ENCODE results near the gene DDT.
"Not testable (repeated sequence)": the region's sequence is repeated elsewhere in the genome, so short reads cannot be mapped to it uniquely, and the experiment has no call there.

The DDT gene

DNA sequence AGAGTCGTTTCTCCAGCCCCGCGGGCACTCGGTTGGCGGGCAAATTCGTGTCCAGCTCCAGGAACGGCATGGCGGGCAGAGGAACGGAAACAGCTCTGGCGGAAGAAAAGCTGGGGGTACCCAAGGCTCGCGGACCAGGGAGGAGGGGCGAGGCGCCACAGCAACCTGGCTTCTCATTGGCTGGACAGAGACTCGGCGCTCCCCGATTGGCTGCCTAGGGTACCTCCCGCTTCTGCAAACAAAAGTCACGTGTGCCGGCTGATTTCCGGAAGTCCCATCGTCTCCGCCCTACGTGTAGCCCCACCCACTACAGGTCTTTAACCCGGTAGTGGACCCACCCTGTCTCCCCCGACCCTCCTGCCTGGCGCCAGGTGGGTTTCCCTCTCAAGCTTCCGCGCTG lies at the start of gene DDT:
Gene DDT, minus strand, starts transcription at position 97 of the 400 bp plus-strand sequence. Its CDS starts 27 bp downstream, at position 70.
- not testable (repeated sequence) for DNase-seq

DNA sequence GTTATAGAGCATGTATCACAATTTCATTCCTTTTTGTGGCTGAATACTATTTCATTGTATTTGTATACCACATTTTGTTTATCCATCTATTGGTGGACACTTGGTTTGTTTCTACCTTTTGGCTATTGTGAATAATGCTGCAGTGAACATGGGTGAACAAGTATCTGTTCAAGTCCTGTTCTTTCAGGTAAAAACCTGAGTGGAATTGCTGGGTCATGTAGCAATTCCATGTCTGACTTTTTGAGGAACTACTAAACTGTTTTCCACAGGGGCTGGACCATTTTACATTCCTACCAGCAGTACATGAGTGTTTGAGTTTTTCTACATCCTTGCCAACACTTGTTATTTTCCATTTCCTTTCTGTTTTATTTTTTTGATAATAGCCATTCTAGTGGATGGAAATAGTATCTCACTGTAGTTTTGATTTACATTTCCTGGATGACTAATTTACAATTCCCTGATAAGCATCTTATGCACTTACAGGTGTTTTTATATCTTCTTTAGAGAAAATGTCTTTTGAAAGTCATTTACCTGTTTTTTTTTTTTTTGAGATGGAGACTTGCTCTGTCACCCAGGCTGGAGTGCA lies 49.1 kb upstream of the DDT start:
- no peak for DNase-seq

DNA sequence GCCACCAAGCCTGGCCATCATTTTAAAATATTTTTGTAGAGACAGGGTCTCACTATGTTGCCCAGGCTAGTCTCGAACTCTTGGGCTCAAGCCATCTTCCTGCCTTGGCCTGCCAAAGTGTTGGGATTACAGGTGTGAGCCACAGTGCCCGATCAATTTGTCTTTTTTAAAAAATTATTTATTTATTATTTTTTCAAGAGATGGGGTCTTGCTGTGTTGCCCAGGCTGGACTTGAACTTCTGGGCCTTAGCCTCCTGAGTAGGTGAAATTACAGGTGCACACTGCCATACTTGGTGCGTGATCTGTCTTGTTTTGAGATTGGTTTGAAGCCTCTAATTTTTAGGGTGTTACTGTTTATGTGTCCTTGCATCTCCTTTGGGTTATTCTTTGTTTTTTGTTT lies 47.1 kb upstream of the DDT start:
- DNase-seq = no peak

DNA sequence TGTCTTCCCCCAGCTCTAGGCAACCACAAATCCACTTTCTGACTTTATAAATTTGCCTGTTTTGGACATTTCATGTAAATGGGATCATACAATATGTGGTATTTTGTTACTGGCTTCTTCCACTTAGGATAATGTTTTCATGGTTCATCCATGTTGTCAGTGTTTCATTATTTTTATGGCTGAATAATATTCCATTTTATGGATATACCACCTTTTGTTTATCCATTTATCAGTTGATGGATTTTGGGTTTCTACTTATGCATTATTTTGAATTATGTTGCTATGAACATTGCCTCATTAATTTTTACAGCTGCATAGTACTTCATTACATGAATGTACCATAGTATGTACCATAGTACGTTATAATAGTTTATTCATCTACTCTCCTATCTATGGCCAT lies 41.9 kb upstream of the DDT start:
- DNase-seq = no peak

DNA sequence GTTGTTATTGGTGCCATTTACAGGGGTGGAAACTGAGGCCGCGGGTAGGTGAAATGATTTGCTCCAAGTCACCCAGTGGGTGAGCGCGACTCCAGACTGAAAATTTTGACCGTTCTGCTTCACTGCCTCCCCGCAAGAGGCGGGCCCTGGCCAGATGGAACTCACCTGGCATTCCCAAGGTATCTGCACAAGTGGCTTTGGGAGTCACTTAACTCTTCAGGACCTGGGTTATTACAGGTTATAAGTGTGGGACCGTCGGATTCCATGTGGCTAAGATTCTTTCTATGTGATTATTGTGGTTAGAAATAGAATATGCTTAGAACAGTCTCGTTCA lies 37.5 kb upstream of the DDT start:
- DNase-seq = no peak

DNA sequence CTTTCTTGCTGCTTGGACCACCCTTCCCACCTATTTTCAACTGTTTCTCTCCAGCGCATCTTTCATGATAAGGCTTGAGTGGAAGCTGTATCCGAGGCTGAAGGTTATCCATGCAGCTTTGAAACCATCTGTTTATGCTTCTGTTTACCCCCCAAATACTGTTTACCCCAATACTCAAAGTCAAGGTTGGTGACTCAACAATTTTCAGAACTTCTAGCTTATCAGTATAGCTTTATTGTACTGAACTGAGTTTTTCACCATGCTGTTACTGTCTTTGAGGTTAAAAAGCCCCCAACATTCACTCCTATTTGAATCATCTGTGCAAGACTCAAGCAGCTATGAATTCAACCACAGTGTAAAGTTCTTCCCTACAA lies 35.8 kb upstream of the DDT start:
- DNase-seq = no peak

DNA sequence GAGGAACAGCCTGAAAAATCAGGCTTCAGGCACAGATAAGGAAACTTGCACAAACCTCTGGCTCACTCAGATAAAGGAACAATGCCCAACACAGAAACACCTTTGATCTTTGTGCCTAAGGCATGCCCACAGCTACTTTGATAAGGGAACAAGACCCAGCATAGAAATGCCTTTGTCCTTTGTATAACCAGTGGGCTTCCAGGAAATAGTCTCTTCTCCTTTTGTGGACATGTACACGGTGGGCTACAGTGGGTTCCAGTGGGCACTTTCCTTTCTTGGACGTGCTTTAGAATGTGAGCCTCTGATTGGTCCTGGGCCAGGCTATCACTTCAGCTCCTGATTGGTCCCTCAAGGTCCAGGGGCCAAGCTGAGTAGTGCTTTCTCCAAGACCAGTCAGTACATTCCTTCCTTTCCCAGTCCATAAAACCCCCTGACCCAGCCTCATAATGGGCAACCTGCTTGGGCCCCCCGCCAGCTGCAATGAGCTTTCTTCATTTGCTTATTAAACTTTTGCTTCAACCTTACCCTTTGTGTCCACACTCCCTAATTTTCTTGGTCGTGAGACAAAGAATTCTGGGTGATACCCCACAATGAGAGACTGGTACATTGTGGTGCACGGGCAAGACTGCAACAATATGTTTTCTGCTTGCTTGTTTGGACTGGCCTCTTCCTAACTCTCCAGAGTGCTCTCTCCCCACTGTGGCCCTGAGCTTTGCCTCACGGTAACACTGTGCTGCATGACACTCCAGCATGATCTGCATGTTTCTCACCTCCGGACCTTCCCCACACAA lies 35.2 kb upstream of the DDT start:
- DNase-seq = no peak

DNA sequence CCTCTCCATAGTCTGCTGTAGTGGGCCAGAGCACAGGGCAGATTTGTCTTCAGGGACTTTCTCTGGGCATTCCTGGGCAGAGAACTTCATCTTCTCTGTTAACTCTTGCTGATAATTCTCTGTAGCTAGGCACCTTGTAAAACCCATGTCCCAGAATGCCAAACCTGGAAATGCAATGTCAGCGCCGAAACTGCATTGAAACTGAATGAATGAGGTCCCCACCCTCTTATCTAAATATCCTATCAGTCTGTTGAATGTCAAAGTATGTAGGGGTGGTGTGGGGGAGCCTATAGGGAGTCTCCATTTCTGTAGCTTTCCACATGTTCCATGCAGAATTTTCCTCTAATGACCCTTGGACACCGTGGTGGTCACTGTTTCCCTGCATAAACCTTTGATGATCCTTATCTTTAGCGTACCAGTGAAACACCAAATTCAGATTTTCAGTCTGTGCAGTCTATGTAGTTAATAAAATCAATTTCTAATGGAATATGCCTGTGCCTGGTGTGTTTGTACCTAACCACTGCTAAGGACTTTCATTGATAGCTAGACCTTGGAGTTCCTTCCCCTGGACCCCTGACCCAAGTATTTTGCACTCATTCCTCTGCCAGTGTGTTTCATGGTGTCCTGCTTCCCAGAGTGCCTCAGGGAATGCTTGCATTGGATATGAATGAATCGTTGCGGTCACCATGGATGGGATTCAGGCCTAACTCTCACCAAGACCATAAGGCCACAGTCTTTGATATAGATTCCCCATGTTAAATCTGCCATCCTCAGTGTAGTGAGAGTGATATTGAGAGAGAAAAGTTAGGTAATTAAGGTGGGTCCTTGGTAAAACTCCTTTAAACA lies 34.4 kb upstream of the DDT start:
- DNase-seq = no peak

DNA sequence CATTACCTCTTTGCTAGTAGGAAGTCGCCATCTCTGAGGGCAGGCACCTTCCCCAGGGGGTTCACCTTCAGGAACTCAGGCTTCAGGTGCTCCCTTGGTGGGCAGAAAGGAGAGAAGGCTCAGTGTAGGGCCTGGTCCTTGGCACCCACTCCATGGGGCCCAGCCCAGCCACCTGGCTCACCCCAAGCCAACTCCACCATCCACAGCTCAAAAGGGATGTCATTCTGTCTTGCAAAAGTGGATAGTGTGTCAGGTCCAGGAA lies 33.7 kb upstream of the DDT start:
- DNase-seq = no peak

DNA sequence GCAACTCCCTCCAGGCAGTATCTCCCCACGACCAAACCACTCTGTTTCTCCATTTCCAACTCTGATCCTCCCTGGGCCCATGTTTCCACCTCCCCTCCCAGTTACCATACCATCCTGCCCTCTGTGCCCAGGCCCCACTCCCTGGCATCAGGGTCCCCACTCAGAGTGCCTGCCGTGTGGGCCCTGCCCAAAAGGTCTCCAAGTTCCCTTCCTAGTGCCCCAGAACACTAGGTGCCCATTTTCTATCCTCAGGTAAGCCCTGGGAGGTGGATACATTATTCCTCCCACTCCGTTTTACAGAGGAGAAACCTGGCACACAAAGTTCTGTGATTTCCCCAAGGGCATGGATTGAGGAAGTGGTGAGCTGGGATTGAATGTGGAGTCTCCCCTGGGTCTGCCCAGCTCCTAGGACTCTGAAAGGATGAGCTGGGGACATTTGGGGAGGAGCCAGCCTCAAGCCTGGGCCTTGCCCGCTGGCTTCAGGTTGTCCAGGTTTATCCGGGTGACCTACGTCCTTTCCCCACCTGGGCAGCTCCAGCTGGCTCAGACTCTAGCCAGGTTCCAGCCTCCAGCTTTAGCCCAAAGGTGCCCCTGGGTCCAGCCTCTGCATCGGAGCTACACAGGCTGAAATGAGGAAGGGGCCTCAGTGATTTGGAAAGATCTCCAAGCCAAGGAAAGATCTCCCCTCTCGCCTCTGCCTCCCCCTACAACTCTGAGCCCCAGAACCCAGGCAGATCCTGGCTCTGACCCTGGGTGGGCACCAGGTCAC lies 33.2 kb upstream of the DDT start:
- no peak for DNase-seq

DNA sequence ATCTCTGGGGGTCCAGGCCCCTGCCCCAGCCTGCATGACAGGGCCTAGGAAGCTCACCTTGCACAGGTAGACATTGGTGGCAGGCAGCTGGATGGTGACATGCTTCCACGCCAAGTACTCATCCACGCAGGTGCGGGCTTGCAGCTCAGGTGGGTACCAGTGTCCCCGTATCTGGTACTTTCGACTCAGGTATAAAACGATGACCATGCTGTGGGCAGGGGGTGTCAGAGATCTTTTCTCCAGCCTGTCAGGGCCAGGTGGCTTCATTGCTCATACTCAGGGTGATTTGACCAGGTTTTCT lies 32.6 kb upstream of the DDT start:
- no peak for DNase-seq

DNA sequence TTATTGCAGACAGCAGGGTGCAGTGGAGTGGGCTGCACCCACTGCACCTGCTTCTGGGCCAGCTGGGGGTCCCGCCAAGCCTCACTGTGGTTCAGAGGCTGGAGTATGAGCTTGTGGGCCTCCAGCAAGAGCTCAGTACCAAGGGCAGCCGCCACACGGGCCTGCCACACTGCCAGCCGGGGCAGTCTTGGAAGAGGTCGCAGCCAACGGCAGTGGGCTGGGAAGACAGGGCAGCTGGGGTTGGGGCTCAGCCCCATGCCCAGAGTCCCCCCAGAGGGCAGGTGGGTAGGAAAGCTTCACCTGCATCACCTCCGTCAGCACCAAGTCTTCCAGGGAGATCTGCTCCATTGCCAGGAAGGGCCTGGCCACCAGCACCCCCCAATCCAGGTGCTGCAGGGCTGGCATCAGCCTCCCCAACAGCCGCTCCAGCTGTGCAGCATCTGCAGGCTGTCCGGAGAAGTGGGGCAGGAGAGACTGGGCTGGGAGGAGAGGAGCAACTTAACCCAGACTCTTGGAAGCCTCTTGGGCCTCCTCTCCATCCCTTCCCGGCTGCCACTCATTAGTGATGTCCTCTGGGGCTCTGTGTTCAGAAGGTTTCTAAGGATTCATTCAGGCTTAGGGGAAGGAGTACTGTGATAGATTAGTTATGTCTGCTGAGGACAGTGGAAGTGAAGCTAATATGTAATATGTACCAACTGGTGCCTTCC lies 32.1 kb upstream of the DDT start:
- no peak for DNase-seq

DNA sequence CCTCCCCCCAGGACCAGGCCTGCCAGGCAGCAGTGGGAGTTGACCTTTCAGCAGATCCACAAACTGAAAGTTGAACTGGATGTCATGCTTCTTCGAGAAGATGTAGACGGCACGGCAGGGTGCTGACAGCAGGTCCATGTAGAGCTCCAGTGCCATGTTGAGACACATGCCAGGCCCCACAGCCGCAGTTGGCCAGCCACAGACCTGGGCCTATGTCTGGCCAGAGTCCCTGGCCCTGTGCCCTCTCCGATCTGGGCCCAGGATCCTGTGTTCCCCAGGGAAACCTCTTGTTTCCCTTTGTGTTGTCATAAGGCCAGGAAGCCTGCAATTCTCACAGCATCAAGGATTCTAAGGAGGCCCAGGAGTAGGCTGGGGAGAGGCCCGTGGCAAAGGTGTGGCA lies 31.0 kb upstream of the DDT start, which contains the start of gene GSTT4:
Gene GSTT4, minus strand, starts transcription at position 253 of the 400 bp plus-strand sequence. Its CDS starts 97 bp downstream, at position 156.
- no peak for DNase-seq

DNA sequence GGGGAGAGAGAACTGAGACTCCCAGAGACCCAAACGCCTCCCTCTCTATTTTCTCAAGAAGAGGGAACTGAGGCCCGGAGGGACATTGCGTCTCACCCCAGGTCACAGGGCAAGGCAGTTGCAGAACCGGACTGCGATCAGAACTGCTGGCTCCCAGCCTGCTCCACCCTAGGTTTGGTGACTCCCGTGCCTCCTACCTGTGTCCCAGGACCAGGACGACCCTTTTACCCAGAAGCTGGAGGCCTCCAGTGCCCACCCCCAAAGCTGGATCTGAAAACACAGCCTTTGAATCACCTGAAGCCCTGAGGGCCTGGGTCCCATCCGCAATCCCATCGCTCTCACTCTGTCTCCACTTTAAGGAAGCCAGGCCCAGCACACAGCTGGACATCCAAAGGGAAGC lies 29.6 kb upstream of the DDT start:
- DNase-seq = no peak

DNA sequence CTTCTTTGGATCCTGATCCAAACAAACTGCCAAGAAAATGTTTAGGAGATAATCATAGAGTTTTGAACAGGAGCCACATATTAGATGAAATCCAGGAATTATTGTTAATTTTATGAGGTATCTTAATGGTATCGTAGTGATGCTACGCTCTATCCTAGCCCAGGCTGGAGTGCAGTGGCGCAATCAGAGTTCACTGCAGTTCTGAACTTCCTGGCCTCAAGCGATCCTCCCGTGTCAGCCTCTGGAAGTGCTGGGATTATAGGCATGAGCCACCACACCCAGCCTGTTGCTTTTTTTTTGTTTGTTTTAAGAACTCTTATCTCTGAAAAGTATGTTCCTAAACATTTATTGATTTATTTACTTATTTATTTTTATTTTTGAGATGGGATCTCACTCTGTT lies 28.6 kb upstream of the DDT start:
- no peak for DNase-seq

DNA sequence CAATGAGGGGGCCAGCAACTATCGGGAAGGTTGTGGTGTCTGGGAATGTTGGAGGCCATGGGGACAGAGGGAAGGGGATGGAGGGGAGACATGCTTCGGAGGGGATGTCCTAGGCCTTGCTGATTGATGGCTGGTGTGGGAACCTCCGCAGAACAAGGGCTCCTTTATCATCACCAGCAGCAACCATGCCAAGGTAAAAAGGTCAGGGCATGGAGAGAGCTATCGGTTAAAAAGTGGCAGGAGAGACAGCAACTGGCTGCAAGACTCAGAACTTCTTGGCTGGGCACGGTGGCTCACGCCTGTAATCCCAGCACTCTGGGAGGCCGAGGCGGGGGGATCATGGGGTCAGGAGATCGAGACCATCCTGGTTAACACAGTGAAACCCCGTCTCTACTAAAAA lies 28.0 kb upstream of the DDT start:
- DNase-seq = no peak

DNA sequence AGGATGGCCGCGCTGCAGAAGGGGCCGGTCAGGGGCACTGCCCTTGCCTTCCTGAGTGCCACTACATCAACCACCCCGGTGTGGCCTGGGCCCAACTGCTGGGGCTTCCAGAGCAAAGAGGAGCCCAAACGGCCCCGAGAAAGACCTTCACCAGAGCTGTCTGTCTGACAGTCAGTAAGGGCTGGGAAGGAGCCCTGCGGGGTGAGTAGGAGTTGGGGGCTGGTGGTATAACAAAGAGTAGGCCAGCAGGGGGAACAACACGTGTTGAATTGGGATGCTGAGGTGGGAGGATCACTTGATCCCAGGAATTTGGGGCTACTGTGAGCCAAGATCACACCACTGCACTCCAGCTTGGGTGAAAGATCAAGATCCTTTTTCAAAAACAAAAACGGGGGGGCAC lies 27.1 kb upstream of the DDT start:
- no peak for DNase-seq

DNA sequence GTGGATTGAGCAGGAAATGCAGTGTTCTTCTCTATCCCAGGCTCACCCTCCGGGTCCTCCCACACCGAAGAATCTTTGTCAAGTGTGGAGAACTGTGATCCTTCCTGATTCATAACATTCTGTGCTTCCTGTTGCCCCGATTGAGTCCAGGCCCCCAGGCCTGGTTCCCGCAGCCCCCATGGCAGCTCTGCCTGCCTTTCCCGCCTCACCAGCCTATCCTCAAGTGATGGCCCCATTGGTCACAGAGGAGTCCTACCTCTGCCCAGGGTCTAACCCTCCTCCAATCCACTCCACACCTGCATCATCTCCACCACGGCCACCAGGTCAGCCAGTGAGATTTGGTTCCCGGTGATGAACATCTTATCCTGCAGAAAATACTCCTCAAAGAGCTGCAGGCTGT lies 25.5 kb upstream of the DDT start:
- DNase-seq = not testable (repeated sequence)

DNA sequence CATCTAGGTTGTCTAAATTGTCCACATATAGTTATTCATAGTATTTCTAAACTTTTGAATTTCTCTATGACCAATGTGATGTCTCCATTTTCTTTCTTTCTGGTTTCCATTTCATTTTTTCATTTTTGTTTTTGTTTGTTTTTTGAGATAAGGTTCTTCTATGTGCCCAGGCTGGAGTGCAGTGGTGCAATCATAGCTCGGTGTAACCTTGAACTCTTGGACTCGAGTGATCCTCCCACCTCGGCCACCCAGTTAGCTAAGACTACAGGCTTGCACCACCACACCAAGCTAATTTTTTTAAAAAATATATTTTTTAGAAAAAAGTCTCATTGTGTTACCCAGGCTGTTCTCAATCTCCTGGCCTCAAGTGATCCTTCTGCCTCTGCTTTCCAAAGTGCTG lies 22.9 kb upstream of the DDT start:
- DNase-seq = no peak

DNA sequence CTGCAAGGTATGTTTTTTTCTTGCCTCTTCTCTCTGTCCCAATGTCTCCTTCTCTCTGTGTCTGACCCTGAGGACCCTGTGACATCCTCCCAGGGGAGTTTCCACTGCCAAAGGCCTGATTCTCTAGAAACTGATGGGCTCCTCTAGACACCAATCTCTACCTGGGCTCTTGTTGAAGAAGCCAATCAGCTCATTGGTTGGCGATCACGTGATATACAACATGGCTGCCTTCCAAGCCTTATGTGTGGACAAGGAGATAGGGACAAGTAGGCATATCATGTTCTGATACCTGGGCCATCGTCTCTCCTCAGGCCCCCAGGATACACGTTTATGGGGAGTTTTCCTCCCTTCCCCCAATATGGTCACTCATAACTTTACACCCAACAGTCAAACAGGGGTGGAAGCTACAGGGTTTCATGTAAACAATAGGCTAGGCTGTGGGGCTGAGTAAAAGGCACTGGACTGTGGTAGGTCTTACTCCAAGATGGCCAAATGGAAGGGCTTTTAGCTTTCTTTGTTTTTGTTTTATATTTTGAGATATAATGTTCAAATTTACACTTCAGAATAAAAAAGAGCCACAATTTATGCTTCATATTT lies 19.4 kb upstream of the DDT start:
- DNase-seq = not testable (repeated sequence)

DNA sequence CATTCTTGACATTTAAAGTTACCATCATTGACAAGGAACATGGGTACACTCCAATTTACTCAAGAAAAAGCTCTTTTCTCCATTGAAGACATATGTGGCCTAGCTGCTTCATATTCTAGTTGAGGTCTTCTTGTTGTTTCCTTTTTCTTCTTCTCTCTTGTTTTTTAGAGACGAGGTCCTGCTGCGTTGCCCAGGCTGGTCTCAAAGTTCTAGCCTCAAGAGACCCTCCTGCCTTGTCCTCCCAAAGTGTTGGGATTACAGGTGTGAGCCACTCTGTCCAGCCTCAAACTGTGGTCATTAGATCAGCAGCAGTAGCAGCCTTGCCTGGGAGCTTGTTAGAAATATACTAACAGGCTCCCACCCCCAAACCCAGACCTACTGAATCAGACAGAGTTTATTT lies 18.8 kb upstream of the DDT start:
- not testable (repeated sequence) for DNase-seq

DNA sequence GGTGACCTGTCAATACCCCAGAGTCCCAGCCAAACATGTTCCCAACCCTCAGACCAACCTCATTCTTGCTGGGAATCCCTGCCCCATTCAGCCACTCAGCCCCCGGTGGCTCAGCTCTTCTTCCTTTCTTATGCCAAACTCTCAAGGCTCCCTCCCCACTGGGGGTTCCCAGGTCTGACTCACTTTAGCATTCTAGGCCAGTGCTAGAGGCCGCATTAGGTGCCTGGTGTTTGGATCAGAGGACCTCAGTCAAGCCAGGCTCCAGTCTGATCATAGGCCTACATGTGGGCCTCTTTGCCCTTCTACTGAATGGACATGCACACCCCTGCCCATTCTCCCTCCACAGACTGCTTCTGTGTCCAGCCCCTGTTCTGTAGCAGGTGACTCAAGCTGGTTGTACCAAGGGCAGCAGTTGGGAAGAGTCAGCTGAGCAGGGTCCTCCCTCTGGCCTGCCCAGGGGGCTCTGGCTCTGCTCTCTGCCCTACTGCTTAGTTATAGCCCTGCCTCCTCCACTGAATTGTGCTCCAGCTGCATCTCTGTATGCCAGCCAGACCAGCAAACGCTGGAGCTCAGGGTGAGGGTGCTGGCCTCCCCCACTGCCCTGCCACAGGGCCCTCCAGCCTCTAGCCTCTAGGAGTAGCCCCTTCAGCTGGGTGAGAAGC lies 15.5 kb upstream of the DDT start:
- DNase-seq = not testable (repeated sequence)
